ENCODE results near the gene MACROD2.

DNA sequence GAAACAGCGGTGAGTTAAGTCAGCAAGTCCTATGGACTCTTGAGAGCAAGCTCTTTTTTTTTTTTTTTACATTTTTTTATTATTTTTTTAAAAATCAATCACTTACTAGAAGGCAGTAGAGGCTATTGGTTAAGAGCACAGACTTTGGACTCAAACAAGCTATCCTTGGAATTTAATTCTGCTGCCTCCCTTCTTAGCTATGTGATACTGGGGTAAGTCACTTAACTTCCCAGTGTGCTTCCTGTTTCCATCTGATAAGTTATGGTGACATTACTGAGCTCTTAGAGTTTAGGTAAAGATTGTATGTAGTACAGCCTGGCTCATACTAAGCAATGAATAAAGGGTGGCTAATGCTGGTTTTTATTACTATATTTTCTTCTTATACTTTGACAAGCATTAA lies 1112.6 kb downstream of the MACROD2 start:
- TF ChIP-seq, protein P1, sequence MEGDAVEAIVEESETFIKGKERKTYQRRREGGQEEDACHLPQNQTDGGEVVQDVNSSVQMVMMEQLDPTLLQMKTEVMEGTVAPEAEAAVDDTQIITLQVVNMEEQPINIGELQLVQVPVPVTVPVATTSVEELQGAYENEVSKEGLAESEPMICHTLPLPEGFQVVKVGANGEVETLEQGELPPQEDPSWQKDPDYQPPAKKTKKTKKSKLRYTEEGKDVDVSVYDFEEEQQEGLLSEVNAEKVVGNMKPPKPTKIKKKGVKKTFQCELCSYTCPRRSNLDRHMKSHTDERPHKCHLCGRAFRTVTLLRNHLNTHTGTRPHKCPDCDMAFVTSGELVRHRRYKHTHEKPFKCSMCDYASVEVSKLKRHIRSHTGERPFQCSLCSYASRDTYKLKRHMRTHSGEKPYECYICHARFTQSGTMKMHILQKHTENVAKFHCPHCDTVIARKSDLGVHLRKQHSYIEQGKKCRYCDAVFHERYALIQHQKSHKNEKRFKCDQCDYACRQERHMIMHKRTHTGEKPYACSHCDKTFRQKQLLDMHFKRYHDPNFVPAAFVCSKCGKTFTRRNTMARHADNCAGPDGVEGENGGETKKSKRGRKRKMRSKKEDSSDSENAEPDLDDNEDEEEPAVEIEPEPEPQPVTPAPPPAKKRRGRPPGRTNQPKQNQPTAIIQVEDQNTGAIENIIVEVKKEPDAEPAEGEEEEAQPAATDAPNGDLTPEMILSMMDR (conservative IDR thresholded peaks at IDR 0.05), result no peak
- TF ChIP-seq ZFX (IDR thresholded peaks at IDR 0.05), result no peak
